Measurements from ENCODE around the gene PRKAR2B. TPM values are rescaled to one million over a fixed set of nuclear protein-coding genes. Genes with fewer than 3 reads are reported as not detected.

PRKAR2B gene
- total RNA-seq, 2 experiments from 2014 or later = 1.6 to 1.9 TPM

DNA sequence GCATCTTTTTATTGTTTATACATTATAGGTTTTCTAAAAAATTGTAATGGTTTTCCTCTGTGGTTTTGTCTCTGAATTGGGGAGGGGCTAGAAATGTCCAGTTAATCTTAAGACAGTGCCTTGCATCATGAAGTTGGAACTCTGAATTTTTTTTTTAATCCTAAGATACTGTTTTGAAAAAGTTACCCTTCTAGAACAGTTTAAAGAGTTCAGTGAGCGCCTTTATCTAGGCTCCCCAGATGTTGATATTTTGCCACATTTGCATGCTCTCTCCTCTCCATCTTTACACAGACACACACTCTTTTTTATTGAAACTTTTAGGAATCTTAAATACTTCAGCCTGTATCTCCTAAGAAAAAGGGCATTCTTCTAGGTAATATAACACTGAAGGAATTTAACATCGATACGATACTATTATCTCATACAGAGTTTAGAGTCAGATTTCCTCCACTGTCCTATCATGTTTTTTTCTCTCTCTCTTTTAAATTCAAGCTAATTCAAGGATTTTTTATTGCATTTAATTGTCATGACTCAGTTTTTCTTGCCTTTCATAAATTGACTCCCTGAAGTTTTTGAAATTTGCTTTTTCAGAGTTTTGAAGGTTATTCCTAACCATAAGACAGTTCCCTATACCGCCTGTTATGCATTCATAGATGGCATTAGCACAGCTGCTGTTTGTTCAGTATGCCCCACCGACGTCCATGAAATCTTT is 31.5 kb downstream of the PRKAR2B start:
- Mint-ChIP-seq H3K36me3 (ENCODE audit: low read depth) (no peaks in the 10 kb centered on the region), H3K4me3 (no peak overlapping the region), H3K27me3 (ENCODE audit: low read depth) (no peaks in the 10 kb centered on the region), H3K4me1 (ENCODE audit: low read depth) (no peaks in the 10 kb centered on the region), H3K9me3 (ENCODE audit: insufficient read depth) (no peaks in the 10 kb centered on the region), H3K27ac (no peak overlapping the region)
- DNase-seq (no peak), ATAC-seq (no peak)
- CTCF ChIA-PET = no interaction called here
- POLR2A ChIA-PET = no interaction called here

DNA sequence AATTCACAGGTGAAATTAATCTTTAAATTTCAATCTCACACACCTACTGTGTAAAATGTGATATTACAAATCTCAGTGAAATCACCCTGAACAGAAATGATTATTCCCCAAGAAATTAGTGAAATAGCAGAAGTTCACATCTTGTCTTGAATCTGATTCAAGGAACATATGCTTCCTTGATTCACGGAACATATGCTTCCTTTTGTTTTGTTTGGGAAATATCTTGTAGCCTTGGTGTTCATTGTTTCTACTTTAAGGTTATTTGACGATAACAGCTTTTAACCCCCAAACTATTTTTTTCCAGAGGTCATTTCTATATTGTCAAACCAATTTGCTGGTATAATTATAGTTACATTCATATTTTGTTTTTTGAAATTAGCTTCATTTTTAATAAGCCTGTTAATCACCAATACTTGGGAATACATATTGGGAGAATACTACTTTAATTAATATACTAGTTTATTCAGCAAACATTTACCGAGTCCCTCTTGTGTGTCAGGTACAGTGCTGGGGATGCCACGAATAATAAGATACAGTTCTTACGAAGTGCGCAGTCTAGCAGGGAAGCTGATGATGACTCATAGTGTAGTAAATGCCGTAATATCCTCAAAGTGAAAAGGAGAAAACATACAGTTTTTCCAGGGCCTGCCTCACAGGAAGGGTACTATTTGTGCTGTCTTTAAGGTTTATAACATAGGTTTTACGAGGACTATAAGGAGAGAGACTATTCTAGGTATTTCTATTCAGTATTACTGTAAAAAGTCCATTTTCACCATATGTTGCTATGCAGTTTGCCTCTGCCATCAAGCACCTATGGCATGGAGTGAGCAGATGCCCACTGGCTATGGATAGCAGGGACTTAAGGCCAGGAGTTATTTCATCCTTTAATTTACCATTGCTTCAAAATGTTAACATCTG is 32.5 kb downstream of the PRKAR2B start:
- ATAC-seq = no peak
- H3K9me3 Mint-ChIP-seq (ENCODE audit: insufficient read depth) = no peaks in the 10 kb centered on the region
- POLR2A ChIA-PET = no interaction called here
- H3K27ac Mint-ChIP-seq = no peak overlapping the region
- H3K27me3 Mint-ChIP-seq (ENCODE audit: low read depth) = no peaks in the 10 kb centered on the region
- no peaks in the 10 kb centered on the region for H3K36me3 Mint-ChIP-seq (ENCODE audit: low read depth)
- H3K4me3 Mint-ChIP-seq = no peak overlapping the region
- CTCF ChIA-PET = no interaction called here
- no peaks in the 10 kb centered on the region for H3K4me1 Mint-ChIP-seq (ENCODE audit: low read depth)
- DNase-seq = no peak

DNA sequence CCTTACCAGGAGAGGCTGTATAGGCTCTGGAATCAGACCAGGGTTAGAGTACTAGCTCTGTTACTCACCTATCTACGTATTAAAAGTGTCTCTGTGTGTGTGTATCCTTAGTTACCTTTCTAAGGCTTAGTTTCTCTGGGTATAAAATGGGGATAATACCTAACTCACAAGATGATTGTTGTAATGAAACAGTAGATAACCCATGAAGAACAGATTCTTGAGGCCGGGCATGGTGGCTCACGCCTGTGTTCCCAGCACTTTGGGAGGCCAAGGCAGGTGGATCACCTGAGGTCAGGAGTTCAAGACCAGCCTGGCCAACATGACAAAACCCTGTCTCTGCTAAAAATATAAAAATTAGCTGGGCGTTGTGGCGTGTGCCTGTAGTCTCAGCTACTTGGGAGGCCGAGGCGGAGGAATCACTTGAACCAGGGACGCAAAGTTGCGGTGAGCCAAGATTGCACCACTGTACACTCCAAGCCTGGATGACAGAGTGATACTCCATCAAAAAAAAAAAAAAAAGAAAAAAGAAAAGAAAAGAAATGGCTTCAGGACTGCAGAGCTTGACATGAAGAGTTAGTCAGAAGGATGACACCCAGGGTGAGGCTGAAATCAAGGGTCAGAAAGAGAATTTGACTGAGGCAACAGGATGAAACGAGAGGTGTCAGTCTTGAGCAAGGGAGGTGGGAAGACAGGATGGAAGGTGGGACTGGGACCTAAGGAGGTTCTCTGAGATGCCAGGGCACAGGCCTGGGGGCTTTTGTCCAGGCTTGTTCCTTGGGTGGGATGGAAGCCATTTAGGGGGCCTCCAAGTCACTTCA is 33.4 kb downstream of the PRKAR2B start:
- H3K4me3 Mint-ChIP-seq = no peak overlapping the region
- ATAC-seq (no peak), DNase-seq (no peak)
- H3K27me3 Mint-ChIP-seq (ENCODE audit: low read depth) = peaks cover 2% of the 10 kb centered on the region
- no peak overlapping the region for H3K27ac Mint-ChIP-seq
- no peaks in the 10 kb centered on the region for H3K36me3 Mint-ChIP-seq (ENCODE audit: low read depth)
- POLR2A ChIA-PET = no interaction called here
- H3K4me1 Mint-ChIP-seq (ENCODE audit: low read depth) = no peaks in the 10 kb centered on the region
- no peaks in the 10 kb centered on the region for H3K9me3 Mint-ChIP-seq (ENCODE audit: insufficient read depth)
- CTCF ChIA-PET = no interaction called here

DNA sequence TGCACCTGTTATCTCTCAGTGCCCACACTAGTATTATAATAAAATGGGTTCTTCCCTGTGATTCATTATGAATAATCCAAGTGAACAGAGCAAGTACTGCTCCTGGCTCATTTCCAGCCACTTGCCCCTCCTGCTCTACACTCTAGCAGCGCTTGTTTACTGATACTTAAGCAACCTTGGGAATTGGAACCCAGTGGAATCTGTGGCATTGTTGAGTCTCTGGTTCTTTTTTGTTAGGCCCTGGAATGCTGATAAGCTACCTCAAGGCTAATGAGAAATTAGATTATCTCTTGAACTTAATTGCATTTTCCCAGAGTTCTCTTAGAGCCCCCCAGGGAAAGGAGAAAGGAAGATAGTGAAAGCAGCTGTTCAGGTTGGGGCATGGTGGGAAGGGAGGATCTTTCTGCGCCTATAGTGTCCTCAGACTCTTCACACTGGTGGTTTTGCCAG is 34.0 kb downstream of the PRKAR2B start:
- no peak overlapping the region for H3K4me3 Mint-ChIP-seq
- POLR2A ChIA-PET = no interaction called here
- peaks cover 2% of the 10 kb centered on the region for H3K27me3 Mint-ChIP-seq (ENCODE audit: low read depth)
- CTCF ChIA-PET = no interaction called here
- H3K27ac Mint-ChIP-seq = no peak overlapping the region
- DNase-seq (no peak), ATAC-seq (no peak)
- H3K4me1 Mint-ChIP-seq (ENCODE audit: low read depth) = no peaks in the 10 kb centered on the region
- H3K36me3 Mint-ChIP-seq (ENCODE audit: low read depth) = no peaks in the 10 kb centered on the region
- H3K9me3 Mint-ChIP-seq (ENCODE audit: insufficient read depth) = no peaks in the 10 kb centered on the region

DNA sequence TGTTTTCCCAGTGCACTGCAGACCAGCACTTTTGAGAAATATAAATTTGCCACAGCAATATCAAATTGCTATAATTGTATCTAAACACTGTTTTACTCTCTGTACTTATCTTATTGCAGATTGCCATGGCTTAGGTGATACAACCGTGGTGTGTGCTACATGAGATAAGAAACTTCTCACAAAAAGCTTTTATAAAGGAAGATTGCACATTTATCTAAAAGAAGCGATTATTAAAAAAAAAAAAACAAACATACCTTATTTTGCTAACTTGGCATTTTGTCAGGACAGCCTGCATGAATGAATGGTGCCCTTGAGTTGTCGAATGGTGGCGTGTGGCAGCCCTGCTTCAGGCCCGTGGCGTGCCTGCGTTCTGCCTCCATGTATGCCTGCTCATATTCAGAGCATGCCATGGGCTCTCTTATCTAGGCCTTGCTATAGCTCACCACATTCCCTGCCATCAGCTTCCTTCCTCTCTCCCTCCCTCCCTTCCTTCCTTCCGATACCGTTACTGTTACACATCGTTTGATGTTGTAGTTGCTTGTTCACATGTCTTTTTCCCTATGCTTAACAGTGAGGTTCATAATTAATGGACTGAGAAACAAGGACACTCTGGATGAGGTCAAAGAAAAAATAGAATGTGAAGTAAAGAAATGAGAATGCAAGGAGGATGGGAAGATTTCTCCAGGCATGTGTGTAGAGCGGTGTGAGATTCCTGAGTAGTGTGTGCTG is 34.9 kb downstream of the PRKAR2B start:
- Mint-ChIP-seq H3K27ac (no peak overlapping the region), H3K9me3 (ENCODE audit: insufficient read depth) (no peaks in the 10 kb centered on the region), H3K4me3 (no peak overlapping the region), H3K36me3 (ENCODE audit: low read depth) (no peaks in the 10 kb centered on the region), H3K4me1 (ENCODE audit: low read depth) (no peaks in the 10 kb centered on the region), H3K27me3 (ENCODE audit: low read depth) (peaks cover 2% of the 10 kb centered on the region)
- DNase-seq (no peak), ATAC-seq (no peak)
- CTCF ChIA-PET = no interaction called here
- POLR2A ChIA-PET = no interaction called here

DNA sequence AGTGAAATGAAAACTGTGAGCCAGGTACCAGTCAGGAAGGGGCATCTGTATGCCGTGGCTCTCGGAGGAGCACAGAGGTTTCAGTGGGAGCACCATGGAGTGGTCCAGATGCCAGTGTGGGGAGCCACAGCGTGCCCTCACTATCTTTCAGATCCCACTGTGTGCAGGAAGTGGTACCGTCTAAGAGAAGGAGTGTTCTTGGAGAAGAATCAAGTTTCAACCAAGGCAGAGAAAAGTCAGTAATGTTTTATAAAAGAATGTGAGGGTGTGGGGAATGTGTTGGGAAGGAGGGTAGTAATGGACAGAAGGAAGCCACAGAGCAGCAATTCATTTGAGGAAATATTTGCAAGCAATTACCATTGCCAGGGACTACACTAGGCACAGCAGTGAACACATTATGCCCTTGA is 35.6 kb downstream of the PRKAR2B start:
- Mint-ChIP-seq H3K4me3 (no peak overlapping the region), H3K4me1 (ENCODE audit: low read depth) (no peaks in the 10 kb centered on the region), H3K36me3 (ENCODE audit: low read depth) (no peaks in the 10 kb centered on the region), H3K27me3 (ENCODE audit: low read depth) (peaks cover 2% of the 10 kb centered on the region), H3K9me3 (ENCODE audit: insufficient read depth) (no peaks in the 10 kb centered on the region), H3K27ac (no peak overlapping the region)
- POLR2A ChIA-PET = no interaction called here
- CTCF ChIA-PET = interaction anchor here (0.9 kb wide), 1 partner anchor 68 kb away, joined by 3 read pairs; no protein-coding TSS in a partner anchor
- no peak for DNase-seq
- no peak for ATAC-seq

DNA sequence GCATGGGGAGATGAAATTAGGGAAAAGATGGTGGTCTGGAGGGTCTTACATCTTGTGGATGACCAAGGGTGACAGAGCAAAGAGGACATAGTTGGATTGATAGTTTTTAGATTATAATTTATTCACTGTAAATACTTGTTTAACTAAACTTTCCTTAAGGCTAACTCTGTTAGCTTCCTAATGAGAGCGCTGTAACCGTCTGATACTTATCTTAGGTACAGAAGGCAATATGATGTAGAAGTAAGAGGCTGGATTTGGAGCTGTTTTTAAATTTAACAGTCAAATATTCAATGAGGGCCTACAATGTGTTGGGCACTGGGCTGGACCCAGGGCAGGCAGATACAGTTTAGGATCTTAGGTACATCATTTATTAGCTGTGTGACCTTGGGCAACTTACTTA is 36.0 kb downstream of the PRKAR2B start:
- Mint-ChIP-seq H3K4me1 (ENCODE audit: low read depth) (no peaks in the 10 kb centered on the region), H3K27me3 (ENCODE audit: low read depth) (peaks cover 2% of the 10 kb centered on the region)
- POLR2A ChIA-PET = no interaction called here

DNA sequence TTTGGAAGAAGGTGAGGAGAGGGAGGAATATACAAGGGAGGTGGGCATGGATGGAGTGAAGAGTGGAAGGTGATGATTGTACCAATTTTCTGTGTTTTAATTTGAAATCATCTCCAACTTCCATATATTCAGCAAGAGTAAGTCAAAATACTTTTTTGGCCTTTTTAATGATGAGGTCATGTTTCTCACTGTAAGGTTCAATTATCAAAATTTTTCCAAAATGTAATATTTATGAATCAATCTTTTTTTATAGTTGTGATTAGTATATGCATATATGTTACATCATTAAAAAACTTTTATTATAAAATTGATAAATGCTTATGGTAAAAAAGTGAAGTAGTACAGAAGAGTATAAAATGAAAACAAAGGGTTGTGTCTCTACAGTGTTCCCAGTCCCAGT is 40.7 kb downstream of the PRKAR2B start:
- ChIA-PET CTCF (no interaction called here), POLR2A (no interaction called here)
- Mint-ChIP-seq H3K27me3 (ENCODE audit: low read depth) (peaks cover 2% of the 10 kb centered on the region), H3K9me3 (ENCODE audit: insufficient read depth) (no peaks in the 10 kb centered on the region), H3K27ac (no peak overlapping the region), H3K4me3 (no peak overlapping the region), H3K36me3 (ENCODE audit: low read depth) (no peaks in the 10 kb centered on the region), H3K4me1 (ENCODE audit: low read depth) (no peaks in the 10 kb centered on the region)
- DNase-seq (no peak), ATAC-seq (no peak)

More for the DNA sequence above, 36.0 kb downstream of the PRKAR2B start:
- H3K4me3 Mint-ChIP-seq = no peak overlapping the region
- no peaks in the 10 kb centered on the region for H3K36me3 Mint-ChIP-seq (ENCODE audit: low read depth)
- no peak overlapping the region for H3K27ac Mint-ChIP-seq
- DNase-seq (no peak), ATAC-seq (no peak)
- CTCF ChIA-PET = interaction anchor here (0.9 kb wide), 1 partner anchor 68 kb away, joined by 3 read pairs; no protein-coding TSS in a partner anchor
- no peaks in the 10 kb centered on the region for H3K9me3 Mint-ChIP-seq (ENCODE audit: insufficient read depth)

DNA sequence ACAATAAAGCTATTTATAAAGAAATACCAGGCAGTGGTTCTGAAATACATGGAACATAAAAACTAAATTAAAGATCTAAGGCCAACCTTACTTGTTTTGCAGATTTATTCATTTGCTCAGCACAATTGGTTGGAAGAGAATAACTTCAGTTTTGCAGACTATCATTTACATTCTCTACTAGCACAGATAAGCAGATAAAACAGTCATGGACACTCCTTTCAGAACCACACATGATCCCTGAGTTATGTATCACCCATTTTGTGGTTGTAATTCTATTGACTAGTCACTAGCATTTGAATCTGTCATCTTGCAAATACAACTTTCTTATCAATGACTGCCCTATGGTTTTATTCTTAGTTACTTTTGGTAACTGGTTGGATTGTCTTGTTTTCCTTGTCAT is 45.1 kb downstream of the PRKAR2B start:
- Mint-ChIP-seq H3K4me3 (no peak overlapping the region), H3K27me3 (ENCODE audit: low read depth) (peaks cover 2% of the 10 kb centered on the region), H3K36me3 (ENCODE audit: low read depth) (no peaks in the 10 kb centered on the region), H3K27ac (no peak overlapping the region), H3K9me3 (ENCODE audit: insufficient read depth) (no peaks in the 10 kb centered on the region), H3K4me1 (ENCODE audit: low read depth) (no peaks in the 10 kb centered on the region)
- ChIA-PET CTCF (no interaction called here), POLR2A (no interaction called here)
- no peak for DNase-seq
- no peak for ATAC-seq

DNA sequence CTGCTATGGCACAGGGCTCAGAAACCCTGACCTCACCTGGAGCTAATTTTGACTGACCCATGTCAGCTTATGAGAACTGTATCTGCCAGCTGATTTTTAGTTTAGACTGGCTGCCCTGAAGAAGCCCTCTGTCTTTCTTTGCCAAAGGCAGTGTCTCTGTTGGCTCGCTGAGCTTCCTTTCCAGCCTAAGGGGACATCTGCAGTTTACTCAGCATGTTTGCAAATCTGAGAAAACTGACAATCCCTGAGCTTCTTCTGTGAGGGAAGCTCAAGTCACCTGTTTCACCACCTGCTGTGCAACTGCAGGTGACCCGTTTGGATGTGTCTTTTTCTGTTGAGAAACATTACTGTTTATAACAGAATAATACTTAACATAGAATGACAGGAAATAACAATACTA is 46.0 kb downstream of the PRKAR2B start:
- no peak overlapping the region for H3K27ac Mint-ChIP-seq
- H3K36me3 Mint-ChIP-seq (ENCODE audit: low read depth) = no peaks in the 10 kb centered on the region
- CTCF ChIA-PET = no interaction called here
- POLR2A ChIA-PET = no interaction called here
- DNase-seq = no peak
- peaks cover 2% of the 10 kb centered on the region for H3K27me3 Mint-ChIP-seq (ENCODE audit: low read depth)
- ATAC-seq = no peak
- H3K4me1 Mint-ChIP-seq (ENCODE audit: low read depth) = no peaks in the 10 kb centered on the region
- no peak overlapping the region for H3K4me3 Mint-ChIP-seq
- no peaks in the 10 kb centered on the region for H3K9me3 Mint-ChIP-seq (ENCODE audit: insufficient read depth)

DNA sequence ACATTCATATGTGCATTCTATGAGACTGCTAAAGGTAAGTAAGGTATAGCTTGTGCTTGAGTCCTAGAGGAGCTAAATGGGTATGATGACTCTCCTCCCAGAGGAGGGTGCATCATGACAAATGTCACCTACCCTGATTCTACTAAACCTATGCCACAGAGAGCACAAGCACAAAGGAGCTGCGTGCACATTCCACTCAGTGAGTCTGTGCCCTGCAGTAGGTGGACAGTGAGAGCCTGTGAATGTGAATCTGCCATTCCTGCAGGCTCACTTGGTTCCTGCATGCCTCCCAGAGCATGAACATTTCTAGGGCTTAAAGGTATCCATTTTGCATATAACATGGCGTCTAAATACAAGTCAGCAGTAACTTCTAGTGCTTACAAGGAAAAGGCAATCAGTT is 46.8 kb downstream of the PRKAR2B start:
- Mint-ChIP-seq H3K27ac (no peak overlapping the region), H3K4me3 (no peak overlapping the region), H3K9me3 (ENCODE audit: insufficient read depth) (no peaks in the 10 kb centered on the region), H3K27me3 (ENCODE audit: low read depth) (peaks cover 2% of the 10 kb centered on the region), H3K4me1 (ENCODE audit: low read depth) (no peaks in the 10 kb centered on the region), H3K36me3 (ENCODE audit: low read depth) (no peaks in the 10 kb centered on the region)
- POLR2A ChIA-PET = no interaction called here
- CTCF ChIA-PET = no interaction called here
- DNase-seq = no peak
- ATAC-seq = no peak

Measured in activated CD8-positive, alpha-beta T cell treated with anti-CD3 and anti-CD28 coated beads, Interleukin-2, amount 10 ng/mL, durations not matched to agents 7 days and 5 days (primary cell).